HG03432 (cell line): ENCODE results near the gene CABLES2.

Source experiments
- ATAC-seq: cut with Tn5 transposase; IDR thresholded peaks from one replicate; pipeline ENCODE4 v1.9.1; 2021; ENCODE audit warnings: mild to moderate bottlenecking, moderate library complexity; ENCODE audit not compliant: unreplicated experiment

Gene CABLES2

DNA sequence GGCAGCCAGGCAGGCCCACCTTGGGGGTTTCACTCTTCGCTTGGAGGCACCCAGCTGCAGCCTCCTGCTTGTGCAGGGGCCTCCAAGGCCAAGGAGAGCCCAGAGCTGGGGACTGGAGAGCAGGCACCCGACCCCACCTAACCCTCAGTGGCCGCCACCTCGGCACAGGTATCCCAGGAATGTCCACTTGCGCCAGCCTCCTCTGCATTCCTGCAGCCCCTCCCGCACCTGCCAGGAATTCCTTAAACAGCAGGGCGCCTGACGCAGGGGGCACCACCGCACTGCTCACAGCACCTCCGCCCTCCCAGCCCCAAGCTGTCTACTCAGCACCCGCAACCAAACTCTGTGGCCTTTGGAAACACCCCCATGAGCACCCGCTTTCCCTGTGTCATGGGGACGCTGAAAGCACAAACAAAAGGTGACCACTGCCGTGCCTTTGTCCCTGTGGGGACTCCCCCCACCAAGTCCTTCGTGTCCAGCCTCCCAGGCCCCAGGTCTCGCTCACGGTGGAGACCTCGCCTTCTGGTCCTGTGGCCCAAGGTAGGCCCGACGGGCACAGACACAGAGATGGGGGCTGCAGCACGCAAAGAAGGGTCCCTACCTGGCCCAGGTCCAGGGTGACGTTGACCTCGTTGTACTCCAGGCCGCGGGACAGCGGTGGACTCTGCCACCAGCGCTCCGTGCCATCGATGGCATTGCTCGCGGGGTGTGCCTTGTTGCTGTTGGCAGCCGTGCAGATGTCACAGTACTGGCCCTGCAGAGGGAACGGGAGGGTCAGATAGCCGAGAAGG is 45.1 kb downstream of the CABLES2 start:
- ATAC-seq, result no peak

DNA sequence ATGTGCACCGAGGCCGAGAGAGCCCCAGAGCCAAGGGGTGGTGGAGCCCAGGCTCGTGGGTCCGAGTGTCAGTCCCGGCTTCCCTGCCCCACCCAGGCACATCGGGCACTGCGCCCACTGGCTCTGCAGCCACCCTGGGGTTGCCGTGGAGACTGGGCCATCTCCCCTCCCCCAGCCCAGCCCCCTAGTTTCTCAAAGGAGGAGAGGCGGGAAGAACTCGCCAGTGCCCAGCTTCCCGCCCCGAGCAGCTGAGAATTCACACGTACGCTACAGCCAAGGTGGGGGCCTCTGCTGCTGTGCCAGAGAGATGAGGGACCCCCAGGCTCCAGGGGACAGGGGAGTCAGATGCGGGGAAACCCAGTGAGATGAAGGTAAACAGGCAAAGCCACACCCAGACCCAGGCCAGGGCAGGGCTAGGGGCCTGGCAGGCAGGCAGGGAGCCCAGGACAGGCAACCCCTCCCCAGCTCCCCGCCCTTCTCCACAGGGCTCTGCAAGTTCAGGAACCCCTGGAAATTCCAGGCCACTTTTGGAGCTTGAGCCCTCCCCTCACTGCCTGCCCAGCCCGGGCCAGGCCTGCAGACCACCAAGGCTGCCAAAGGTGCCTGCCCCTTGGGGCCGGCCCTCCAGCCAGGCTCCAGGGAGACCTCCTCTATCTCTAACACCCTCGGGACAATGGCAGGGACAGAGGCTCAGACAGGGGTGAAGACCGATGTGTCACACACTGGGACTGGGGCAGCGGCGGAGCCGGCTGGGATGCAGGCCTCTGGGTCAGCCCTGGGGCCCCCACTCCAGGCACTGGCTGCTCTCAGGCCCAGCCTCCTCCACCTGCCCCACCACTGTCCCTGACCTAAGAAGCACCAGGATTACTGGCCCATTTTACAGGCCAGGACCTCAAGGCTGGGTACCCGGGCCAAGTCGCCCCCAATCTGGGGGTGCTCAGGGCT is 46.0 kb downstream of the CABLES2 start:
- ATAC-seq, result no peak

DNA sequence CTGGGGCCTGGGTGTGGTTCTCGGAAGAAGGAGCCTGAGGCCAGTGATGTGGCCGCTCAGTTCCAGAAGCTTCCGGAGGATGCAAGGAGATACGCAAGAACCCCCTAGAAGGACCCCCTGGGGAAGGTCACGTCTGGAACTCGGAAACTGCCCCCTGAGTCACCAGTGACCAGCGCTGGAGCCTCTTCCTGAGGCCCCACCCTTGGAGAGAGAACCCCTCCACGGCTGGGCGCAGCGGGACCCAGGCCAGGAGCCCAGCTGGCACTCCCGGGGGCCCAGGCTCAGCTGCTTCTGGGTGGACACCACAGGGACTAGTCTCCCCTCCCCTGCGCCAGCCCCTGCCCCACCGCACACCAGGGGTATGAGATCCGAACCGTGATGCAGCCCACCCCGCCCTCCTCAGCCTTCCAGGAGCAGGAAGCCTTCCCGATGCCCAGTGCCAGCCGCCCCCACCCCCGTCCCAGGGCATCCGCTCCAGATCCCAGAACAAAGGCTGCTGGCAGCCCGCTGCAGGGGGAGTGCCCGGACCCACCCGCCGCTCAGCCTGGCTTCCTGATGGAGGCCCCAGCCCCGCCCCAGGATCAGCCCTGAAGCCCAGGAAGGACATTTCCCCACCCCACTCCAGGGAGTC is 47.5 kb downstream of the CABLES2 start:
- ATAC-seq, result no peak

DNA sequence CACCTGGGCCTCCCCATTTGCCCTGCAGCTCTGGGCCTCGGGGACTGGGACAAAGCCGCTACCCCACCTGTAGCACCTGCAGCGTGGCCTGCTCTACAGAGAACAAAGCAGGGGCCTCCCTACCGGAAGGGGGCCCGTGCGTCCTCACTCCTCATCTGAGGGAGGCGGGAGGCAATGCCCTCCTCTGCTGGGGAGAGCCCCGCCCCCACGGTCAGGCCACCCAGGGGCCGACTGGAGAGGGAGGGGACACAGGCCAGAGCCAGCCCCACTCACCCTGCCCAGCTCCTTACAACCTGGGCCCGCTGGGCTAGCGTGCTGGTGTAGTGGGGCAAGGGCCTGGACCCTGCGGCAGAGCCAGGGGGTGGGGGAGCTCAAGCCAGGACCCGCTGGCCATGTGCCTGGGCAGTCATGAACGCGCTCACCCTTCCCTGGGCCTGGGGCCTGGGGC is 48.0 kb downstream of the CABLES2 start:
- no peak for ATAC-seq

DNA sequence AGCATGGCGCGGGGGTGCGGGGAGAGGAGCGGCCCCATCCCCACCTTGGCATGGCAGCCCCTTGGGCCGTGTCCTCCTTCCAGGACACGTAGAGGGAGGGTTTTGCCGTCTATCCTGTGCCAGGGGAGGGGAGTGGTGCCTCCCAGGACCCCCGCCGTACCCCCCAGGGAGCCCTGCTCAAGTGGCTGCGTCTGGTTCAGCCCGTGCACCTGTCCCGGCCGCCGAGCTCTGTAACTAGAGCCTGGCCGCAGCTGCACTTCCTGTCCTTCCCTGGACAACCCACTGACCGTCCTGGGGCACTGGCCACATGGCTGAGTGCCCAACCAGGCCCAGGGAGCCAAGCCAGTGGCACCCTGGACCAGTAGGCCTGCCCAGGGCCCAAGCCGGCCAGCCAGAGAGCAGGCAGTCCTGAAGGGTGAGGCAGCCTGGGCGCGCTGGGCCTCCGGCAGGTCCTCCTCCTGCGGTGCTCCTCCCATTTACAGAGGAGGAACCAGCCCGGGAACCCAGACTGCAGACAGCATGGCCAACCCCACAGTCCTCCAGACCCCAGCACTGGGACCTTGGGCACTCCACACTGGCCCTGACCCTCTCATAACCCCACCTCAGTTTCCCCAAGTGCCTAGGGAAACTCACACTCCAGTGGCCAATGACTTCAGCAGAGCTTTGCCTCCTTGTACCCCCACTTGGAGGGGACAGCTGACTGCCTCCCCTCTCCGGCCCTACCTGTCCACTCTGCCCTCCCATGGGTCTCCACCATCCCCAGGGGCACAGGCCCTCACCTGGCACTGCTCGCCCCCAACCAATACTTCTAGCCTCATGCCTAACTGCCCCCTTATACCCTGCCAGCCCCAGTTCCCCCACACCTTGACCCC is 48.7 kb downstream of the CABLES2 start:
- ATAC-seq, result no peak

DNA sequence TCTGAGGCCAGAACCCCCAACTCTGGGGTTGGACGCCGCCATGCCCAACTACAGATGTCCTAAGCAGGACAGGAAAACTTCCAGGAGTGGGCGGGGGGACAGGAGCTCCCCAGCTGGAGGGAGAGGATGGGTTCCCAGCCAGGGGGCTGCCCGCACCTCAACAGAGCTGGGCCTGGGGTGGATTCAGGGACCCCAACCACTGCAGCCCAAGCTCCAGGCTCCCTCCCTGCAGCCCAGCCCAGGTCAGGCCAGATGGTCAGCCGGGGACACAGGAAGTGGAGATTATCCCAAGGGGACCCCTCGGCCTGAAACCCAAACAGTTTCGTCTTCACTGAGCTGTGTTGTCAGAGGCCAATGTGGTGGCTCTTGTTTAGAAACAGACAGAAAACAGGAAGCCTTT is 49.4 kb downstream of the CABLES2 start:
- ATAC-seq, result no peak

DNA sequence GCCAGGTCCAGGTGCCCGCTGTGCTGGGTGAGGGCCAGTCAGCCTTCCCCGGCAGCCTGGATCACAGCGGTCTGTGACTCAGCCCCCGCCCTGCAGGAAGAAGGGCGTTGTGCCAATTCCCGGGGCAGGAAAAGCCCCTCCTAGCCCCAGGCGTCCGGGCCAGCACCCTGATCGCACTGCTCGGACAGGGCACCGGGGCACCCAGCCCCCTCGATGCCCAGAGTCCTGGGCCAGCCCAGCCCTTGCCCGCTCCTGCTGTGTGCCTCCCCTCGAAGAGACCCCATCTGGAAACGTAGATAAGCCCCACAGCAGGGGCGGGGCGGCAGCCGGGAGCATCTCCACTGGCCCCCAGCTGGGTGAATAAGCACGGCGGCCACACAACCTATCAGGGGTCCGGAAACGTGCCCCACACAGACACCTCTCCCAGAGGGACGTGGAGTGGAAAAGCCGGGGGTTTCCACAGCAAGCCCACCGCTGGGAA is 49.9 kb downstream of the CABLES2 start:
- no peak for ATAC-seq

DNA sequence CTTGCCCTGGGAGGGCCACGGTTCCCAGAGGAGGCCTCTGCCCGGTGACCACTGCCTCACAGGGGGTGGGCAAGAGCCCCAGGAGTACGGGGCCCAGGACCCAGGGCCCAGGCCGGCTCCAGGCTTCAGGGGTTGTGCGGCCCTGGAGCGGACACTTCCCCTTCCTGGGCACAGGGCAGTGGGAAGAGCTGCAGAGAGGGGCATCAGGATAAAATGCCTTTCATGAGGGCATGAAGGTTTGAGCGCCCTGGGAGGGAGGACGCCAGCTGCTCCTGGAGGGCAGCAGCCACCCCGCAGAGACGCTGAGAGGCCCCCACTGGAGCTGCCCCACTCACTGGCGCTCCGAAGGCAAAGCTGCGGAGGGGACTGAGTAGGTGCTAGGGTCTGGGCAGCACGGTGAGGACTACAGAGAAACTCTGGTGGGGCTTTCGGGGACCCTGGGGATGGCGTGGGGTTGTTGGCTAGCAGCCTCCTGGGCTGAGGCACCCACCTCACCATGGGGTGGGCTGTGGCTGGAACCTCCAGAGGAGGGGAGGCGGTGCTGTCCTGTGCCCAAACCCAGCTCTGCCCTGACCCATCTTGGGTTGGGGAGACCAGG is 50.4 kb downstream of the CABLES2 start:
- no peak for ATAC-seq

DNA sequence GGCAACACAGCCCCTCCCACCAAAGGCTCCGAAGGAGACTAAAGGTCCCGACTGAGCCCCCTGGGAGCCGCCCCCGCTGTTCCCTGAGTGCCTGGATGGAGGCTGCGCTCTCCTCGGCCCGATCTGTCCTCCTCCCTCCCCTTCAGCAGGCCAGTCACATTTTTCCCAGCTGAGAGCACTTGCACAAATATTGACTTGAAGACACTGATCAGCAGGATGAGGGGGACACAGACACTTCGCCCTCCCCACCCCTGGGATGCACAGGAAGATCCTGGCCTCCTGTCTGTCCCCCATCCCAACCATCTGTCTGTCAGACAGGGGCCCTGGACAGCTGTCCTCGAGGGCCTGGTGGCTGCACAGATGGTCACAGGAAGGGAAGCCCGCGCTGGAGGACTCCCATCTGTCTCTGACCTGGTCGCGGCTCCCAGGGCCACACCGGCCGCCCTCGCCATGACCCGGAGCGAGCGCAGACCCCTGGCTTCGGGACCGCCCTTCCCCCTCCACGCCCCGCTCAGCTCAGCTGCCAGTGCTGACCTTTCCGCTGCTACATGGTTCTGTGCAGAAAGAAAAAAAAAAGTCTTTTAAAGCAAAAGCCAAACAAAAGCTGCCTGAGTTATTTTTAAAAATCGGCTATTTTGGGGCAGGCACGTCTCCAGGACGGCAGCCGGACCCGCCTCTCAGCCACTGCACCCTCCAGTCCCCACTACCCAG is 51.1 kb downstream of the CABLES2 start:
- ATAC-seq, result no peak

DNA sequence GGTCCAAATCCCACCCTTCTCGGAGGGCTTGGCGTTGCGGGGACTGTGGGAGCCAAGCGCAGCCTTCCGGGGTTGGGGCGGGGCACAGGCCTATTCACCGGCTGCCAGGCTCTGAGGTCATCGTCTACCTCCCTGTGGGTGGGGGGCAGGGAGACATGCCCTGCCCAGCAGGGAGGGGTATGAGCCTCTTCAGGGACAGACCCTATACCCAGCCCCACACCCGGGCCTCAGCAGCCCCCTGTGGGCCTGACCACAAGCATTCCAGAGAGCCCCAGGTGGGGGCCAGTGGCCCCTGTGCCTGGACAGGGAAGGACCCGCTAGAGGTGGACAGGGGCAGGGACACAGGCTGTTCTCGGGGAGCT is 51.6 kb downstream of the CABLES2 start:
- ATAC-seq, result no peak

DNA sequence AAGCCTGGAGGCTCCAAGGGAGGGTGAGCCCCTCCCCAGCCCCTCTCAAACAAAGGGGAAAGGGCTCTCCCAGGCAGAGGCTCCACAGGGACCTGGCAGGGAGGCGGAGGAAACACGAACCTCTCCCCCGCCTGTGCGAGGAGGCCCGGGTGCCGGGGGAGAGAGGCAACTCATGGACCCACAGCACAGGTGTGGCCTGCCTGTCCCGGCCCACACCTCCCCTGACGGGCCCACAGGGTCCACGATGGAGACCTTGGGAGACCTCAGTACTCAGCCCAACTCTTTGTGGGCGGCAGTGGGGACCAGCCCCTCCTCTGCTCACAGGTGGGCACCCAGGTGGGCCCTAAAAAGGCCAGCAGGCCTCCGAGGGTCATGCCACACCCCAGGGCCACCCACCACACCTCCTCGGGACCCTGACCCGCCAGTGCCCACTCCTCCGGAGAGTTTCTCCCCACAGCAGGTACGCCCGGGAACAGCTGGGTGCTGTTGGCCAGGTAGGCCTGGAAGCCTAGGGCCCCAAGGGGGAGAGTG is 52.2 kb downstream of the CABLES2 start:
- no peak for ATAC-seq

DNA sequence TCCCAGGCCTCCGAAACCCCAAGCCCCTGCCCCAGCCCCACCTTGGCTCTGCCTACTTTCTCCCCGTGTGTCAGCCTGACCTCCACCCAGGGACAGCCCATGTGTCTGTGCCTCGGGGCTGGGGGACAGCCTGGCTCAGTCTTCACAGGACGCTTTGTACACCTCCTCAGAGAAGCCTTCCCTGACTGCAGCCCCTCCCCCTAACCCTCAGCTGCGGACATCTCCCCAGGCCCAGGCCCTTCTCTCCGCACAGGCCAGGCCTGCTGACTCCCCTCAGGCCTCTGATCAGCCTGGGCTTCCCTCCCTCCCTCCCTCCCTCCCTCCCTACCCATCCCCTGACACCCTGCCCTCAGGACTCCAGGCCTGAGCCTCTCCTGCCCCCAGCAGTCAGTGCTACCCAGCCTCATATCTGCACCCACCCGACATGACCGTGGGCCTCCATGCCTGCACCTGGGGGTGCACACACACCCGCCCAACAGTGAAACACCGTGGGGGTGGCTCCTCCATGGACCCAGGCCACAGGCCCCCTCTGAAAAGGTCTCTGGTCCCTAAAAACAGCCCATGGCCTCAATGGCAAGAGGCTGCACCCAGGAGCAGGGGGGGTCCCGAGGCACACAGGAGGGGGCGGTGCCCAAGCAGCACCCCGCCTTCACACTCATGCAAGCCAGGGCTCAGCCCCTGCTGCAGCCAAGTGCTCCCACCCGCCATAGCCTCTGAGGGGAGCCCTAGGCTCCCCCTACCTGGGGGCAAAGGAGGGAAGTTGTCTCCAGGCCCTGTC is 52.9 kb downstream of the CABLES2 start:
- no peak for ATAC-seq

DNA sequence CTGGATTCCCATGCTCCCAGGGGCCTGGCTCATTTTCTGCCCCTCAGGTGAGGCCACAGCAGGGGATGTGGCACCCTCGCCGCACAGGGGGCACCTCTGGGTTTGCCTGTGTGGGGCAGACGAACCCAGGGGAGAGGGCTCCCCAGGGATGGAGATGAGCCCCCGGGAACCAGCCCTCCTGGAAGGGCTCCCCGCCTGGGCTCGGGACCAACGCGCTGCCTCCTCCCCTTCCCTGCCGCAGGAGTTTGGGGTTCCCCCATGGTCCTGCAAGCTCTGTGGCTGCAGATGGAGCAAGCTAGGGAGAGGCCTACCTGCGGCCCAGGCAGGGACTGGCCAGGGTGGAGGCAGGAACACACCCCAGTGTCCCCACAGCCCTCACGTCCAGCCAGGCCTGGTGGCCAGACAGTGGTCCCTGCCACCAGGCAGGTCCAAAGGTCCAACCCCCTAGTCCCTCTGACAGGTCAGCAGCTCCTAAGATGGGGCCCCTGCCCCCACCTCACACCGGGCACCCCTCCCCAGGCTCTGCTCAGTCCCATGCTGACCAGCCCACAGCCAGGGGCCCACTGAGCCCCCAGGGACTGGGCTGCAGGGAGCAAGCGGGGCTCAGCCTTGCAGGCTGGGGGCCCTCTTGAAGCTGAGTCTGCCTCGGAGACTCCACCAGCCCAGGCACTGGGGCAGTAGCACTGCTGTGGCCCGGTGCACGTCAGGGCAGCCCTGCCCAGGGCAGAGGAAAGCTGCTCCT is 53.6 kb downstream of the CABLES2 start:
- no peak for ATAC-seq

DNA sequence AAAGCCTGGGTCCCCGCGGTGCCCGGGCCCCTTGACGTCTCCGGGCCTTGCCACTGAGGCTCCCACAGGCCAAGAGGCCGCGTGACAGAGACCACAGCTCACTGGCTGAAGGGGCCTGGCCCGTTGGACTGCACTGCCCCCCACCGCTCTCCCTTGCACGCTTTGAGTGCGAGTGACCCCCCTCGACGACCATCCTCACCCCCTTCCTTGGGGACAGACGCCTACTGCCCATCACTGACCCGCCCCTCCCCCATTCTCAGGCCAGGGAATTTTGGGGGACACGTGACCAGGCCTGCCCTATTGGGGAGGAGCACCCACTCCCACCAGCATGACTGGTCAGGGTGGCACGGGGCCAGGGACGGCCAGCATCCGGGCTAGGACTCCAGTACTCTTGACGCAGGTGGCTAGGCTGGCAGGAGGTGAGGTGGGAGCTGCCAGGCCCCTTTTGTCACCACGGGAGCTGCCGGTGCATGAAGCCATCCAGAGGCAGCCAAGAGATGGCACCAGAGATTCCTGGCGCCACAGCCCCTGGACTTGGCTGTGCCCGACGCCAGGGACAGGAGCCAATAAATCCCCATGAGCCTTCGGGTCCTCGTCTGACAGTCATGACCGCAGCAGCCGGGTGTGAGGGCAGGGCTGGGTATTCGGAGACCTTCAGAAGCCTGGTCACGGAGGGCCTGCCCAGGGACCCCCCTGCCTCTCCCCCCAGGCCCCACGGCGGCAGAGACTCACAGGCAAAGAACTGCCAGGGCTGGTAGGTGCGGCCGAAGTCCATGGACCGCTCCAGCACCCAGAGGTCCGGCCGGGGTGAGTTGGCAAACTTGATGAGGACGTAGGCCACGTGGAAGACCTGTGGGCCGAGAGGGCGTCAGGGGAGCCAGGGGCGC is 54.4 kb downstream of the CABLES2 start:
- ATAC-seq, result no peak

DNA sequence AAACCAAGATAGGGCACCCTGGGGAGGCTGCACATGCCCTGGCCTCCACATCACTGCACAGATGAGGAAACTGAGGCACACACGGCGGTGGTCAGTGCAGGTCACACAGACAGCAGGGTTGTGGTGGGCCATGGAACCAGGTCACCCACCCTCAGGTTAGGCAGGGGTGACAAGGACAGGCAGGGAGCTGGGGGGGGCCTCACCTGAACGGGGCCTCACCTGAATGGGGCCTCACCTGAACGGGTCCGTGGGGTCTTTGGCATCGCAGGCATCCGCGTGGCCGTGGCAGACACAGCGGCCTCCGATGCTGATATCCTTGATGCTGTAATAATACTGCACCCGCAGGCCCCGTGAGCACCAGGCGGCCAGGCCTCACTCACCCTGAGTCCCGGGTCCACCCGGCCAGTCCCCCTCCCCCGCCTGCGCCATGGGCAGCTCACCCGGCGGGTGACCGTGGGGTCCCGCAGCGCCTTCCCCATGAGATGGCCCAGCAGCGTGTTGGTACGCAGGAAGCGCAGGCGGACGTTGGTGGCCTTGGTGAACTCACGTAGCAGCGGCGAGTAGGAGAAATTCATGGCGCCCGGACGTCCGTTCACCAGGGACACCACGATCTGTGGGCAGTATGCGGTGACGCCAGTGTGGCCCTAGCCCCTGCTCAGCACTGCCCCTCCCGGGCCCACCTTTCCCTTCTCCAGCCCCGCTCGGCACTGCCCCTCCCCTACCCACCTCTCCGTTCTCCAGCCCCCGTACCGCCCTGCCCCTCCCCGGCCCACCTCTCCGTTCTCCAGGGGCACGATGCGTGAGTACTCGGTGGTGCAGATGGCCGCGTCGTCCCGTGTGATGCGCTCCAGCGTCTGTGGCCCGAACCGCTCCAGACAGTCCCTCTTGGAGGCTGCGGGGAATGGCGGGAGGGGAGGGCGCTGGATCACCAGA is 55.4 kb downstream of the CABLES2 start:
- ATAC-seq, result no peak
